HepG2 (cell line): ENCODE data around the gene GATAD2B. TPM values are rescaled to one million over a fixed set of nuclear protein-coding genes. Genes with fewer than 3 reads are reported as not detected.

Experiments
- ATAC-seq: fragments of 200-7000 bp; cut with Tn5 transposase; 3 replicates; pipeline ENCODE4 v1.9.1; 2020; ENCODE audit warnings: mild to moderate bottlenecking, moderate library complexity
- BruUV-seq: library from RNA; stranded (reverse); fragments of 400-500 nt; replicated peaks from 2 replicates; lab custom pipeline; 2021; lab: Mats Ljungman, UMichigan
- CTCF ChIA-PET: fragments of 300-600 bp; formaldehyde crosslinking; extraction: SDS; loops from one replicate; lab custom pipeline; 2021; ENCODE audit warnings: low total read pairs, inconsistent platforms, low intra/inter-chr PET ratio; lab: Yijun Ruan, JAX
- POLR2A ChIA-PET: fragments of 350-600 bp; sonication (Branson Sonifier 250); formaldehyde crosslinking; loops from one replicate; lab custom pipeline; 2020; ENCODE audit warnings: antibody characterized with exemption, inconsistent platforms; lab: Yijun Ruan, JAX
- DNase-seq: peaks from one replicate; pipeline ENCODE4 v3.0.0-alpha.2; 2015; ENCODE audit warnings: low spot score
- FAIRE-seq: peaks from 3 replicates; lab custom pipeline; 2011; peaks lifted over from hg19 to GRCh38; lab: Jason Lieb, UNC
- H2AFZ ChIP-seq: one replicate; pipeline ENCODE4 v1.6.1; 2011; ENCODE audit warnings: low read length, inconsistent platforms
- H3K27ac ChIP-seq: fragments of 300-600 bp; 3 replicates; pipeline ENCODE4 v1.8.0; 2011; ENCODE audit warnings: mixed run types, mild to moderate bottlenecking, mixed read lengths, low read length, inconsistent platforms; ENCODE audit not compliant: insufficient read depth; ENCODE audit errors: extremely low read length
- H3K27me3 ChIP-seq, 2 experiments: fragments of 200-600 bp in 1 of 2; 2 replicates in 1 of 2; 3 replicates in 1 of 2; pipeline versions ENCODE4 v1.6.0 to v1.8.0; 2011; ENCODE audit warnings: low read length in 2 of 2, mild to moderate bottlenecking in 2 of 2, moderate library complexity in 2 of 2, inconsistent platforms in 1 of 2; ENCODE audit not compliant: insufficient read depth in 2 of 2, control insufficient read depth in 1 of 2
- H3K36me3 ChIP-seq, 2 experiments: fragments of 200-600 bp in 1 of 2; replicated peaks in 1 of 2; 2 replicates in 1 of 2; 3 replicates in 1 of 2; pipeline versions ENCODE4 v1.5.1 to v1.8.0; 2011; ENCODE audit warnings: low read length in 2 of 2, inconsistent platforms in 1 of 2; ENCODE audit not compliant: insufficient read depth in 2 of 2, control insufficient read depth in 1 of 2
- H3K4me1 ChIP-seq: 2 replicates; pipeline ENCODE4 v1.5.1; 2012; ENCODE audit warnings: low read length, inconsistent platforms; ENCODE audit not compliant: insufficient read depth
- H3K4me2 ChIP-seq: 2 replicates; pipeline ENCODE4 v1.6.0; 2011; ENCODE audit warnings: low read depth, low read length, inconsistent platforms
- H3K4me3 ChIP-seq, 3 experiments: fragments of 200-600 bp in 1 of 3; sonication (generic), shearing (Covaris generic) in 1 of 3; replicated peaks in 1 of 3; 2 replicates each; pipeline ENCODE4 v1.5.1; 2011 to 2016; ENCODE audit warnings: low read length in 3 of 3, inconsistent platforms in 2 of 3, low read depth in 2 of 3, mild to moderate bottlenecking in 2 of 3, control low read depth in 1 of 3, mixed read lengths in 1 of 3; ENCODE audit not compliant: insufficient read depth in 1 of 3
- H3K79me2 ChIP-seq: one replicate; pipeline ENCODE4 v1.6.1; 2011; ENCODE audit warnings: low read length, inconsistent platforms; ENCODE audit not compliant: insufficient read depth
- H3K9ac ChIP-seq: 2 replicates; pipeline ENCODE4 v1.6.0; 2011; ENCODE audit warnings: mild to moderate bottlenecking, low read depth, low read length, inconsistent platforms; ENCODE audit not compliant: insufficient read depth
- H3K9me3 ChIP-seq: 2 replicates; pipeline ENCODE4 v1.5.1; 2012; ENCODE audit warnings: mild to moderate bottlenecking, low read length
- H4K20me1 ChIP-seq: 2 replicates; pipeline ENCODE4 v1.6.0; 2011; ENCODE audit warnings: inconsistent platforms, mild to moderate bottlenecking, low read length, moderate library complexity; ENCODE audit not compliant: insufficient read depth
- GTF3A ChIP-seq: sonication (generic); formaldehyde crosslinking; conservative IDR thresholded peaks from 2 replicates; pipeline ENCODE4 v1.4.0; 2020; ENCODE audit warnings: mild to moderate bottlenecking, missing genetic modification reagents
- HHEX ChIP-seq: IDR thresholded peaks from 2 replicates; pipeline ENCODE4 v1.6.1; 2016; ENCODE audit warnings: control low read depth
- HOXA7 ChIP-seq: sonication (generic); formaldehyde crosslinking; IDR thresholded peaks from 2 replicates; pipeline ENCODE4 v1.8.1; 2022; ENCODE audit warnings: mild to moderate bottlenecking, missing genetic modification reagents, moderate library complexity
- MED1 ChIP-seq: sonication (generic); formaldehyde crosslinking; IDR thresholded peaks from 2 replicates; pipeline ENCODE4 v1.4.0; 2020; ENCODE audit warnings: missing genetic modification reagents
- MZF1 ChIP-seq: sonication (generic); formaldehyde crosslinking; IDR thresholded peaks from 2 replicates; pipeline ENCODE4 v1.8.1; 2023; ENCODE audit warnings: mild to moderate bottlenecking, missing genetic modification reagents, borderline replicate concordance
- RFX5 ChIP-seq: IDR thresholded peaks from 2 replicates; pipeline ENCODE4 v1.6.1; 2011; ENCODE audit warnings: low read depth, low read length, improper control_type of control experiment
- SP2 ChIP-seq: sonication (generic); formaldehyde crosslinking; IDR thresholded peaks from 2 replicates; pipeline ENCODE4 v1.5.1; 2020; ENCODE audit warnings: mild to moderate bottlenecking, missing genetic modification reagents
- ZNF577 ChIP-seq: sonication (generic); formaldehyde crosslinking; IDR thresholded peaks from 2 replicates; pipeline ENCODE4 v1.4.0; 2020; ENCODE audit warnings: mild to moderate bottlenecking, low read depth, missing genetic modification reagents, borderline replicate concordance
- ZSCAN22 ChIP-seq: sonication (generic); formaldehyde crosslinking; IDR thresholded peaks from 2 replicates; pipeline ENCODE4 v1.4.0; 2020; ENCODE audit warnings: mild to moderate bottlenecking, missing genetic modification reagents
- WGBS: methylation state at CpG from one replicate; pipeline ENCODE4 v1.1.6; 2017; ENCODE audit warnings: low lambda C conversion rate; 5-methylcytosine and 5-hydroxymethylcytosine counted together
- in situ Hi-C: cut with HindIII; loops from 2 replicates; pipeline ENCODE4 v1.10.0; 2017; ENCODE audit warnings: low pct_unique_long_range_greater_than_20kb; ENCODE audit not compliant: extremely low pct_ligation_motif_present
- intact Hi-C: fragments of 100-400 bp; cut with micrococcal nuclease; formaldehyde crosslinking; loops from one replicate; pipeline ENCODE4 v1.10.0; 2022; ENCODE audit not compliant: unreplicated experiment
- polyA plus RNA-seq, 8 experiments: library from polyadenylated mRNA; depleted of rRNA in 3 of 8; stranded (reverse) in 7 of 8; unstranded in 1 of 8; fragments of >200 nt; fragmentation: Illumina TruSeq in 4 of 8; extraction: Trizol in 4 of 8; gene quantifications; 2 replicates each; pipeline versions ENCODE4 v1.2.1 to v1.2.3, GENCODE V29; 2011 to 2016; ENCODE audit warnings: low read depth in 4 of 8, missing spikeins in 1 of 8, mixed read lengths in 1 of 8; ENCODE audit not compliant: insufficient read depth in 1 of 8
- total RNA-seq, 5 experiments: library from RNA; depleted of rRNA; stranded (reverse); fragments of >200 nt; fragmentation: Illumina TruSeq; extraction: Trizol; gene quantifications; 2 replicates each; pipeline ENCODE4 v1.2.3, GENCODE V29; 2016; ENCODE audit warnings: low read depth in 1 of 5
- TF ChIP-seq, protein P1 (sequence below): fragments of 450-650 bp; IDR thresholded peaks from 2 replicates; pipeline ENCODE4 v1.6.1; 2017; ENCODE audit warnings: mild to moderate bottlenecking
- TF ChIP-seq, protein P2 (sequence below): sonication (generic); formaldehyde crosslinking; IDR thresholded peaks from 2 replicates; pipeline ENCODE4 v1.4.0; 2020; ENCODE audit warnings: missing genetic modification reagents, borderline replicate concordance
- TF ChIP-seq, protein P3 (sequence below): sonication (generic); formaldehyde crosslinking; IDR thresholded peaks from 2 replicates; pipeline ENCODE4 v1.4.0; 2020; ENCODE audit warnings: missing genetic modification reagents; ENCODE audit errors: not compliant biosample characterization
- TF ChIP-seq, protein P4 (sequence below): sonication (generic); formaldehyde crosslinking; IDR thresholded peaks from 2 replicates; pipeline ENCODE4 v1.4.0; 2020; ENCODE audit warnings: mild to moderate bottlenecking, missing genetic modification reagents
- TF ChIP-seq, protein P5 (sequence below): sonication (generic); formaldehyde crosslinking; IDR thresholded peaks from 2 replicates; pipeline ENCODE4 v1.8.1; 2023; ENCODE audit warnings: mild to moderate bottlenecking, missing genetic modification reagents

GATAD2B gene
- total and polyA plus RNA-seq, 2 of the 13 experiments (the other 11 are each of a cell fraction or from before 2014, with no cell fraction given) = 3.2 to 5.2 TPM

DNA sequence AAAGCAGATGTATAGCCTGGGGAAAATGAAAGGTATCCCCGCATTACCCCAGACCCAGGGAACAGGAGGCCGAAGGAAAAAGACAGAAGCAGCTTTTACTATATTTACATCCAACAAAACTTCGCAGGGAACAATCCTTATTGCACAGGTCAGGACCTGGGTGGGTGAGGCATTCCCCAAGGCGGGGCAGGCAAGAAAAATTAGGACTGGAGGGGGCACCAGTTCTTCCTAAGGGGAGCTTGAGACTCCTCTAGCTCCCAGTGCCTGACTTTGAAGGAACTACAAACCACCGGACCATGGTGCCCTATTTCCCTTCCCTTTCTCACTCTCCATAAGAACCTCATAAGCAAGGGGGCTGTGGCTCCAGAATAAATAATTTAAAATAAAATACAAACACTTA is 6.7 kb upstream of the GATAD2B start:
- ChIA-PET CTCF (no interaction called here), POLR2A (interaction anchor here (1.2 to 2.2 kb wide), 4 partner anchors 10 to 38 kb away, joined by 3 to 8 read pairs (median 5); partner anchors contain the start of genes CREB3L4 and DENND4B)
- peaks cover 6 to 25% of the 10 kb centered on the region in 2 experiments; a peak in 3 of 5 replicates for H3K36me3 ChIP-seq
- no peak overlapping the region for H3K9ac ChIP-seq
- 0 out of 2 replicates have a peak, but pooled peaks cover 2% of the 10 kb centered on the region for H3K4me1 ChIP-seq
- no TSS peak for BruUV-seq
- no peak for ATAC-seq
- H3K4me3 ChIP-seq = no peak overlapping the region
- H3K27ac ChIP-seq = no peak overlapping the region
- 99% methylated on average over 5 of the region's 5 CpGs for WGBS
- H3K79me2 ChIP-seq = no peaks in the 10 kb centered on the region
- intact Hi-C loops = no loop called here
- H3K27me3 ChIP-seq = no peaks in the 10 kb centered on the region
- in situ Hi-C loops = no loop called here
- H2AFZ ChIP-seq = no peak overlapping the region
- H4K20me1 ChIP-seq = no peaks in the 10 kb centered on the region
- no peak overlapping the region for H3K4me2 ChIP-seq
- DNase-seq = no peak
- H3K9me3 ChIP-seq = no peaks in the 10 kb centered on the region
- FAIRE-seq = no peak
- TF ChIP-seq MED1 (CRISPR knock-in tag) (no peak), HOXA7 (no peak), GTF3A (CRISPR knock-in tag) (no peak), SP2 (CRISPR knock-in tag) (no peak), ZNF577 (no peak), ZSCAN22 (CRISPR knock-in tag) (no peak), MZF1 (CRISPR knock-in tag) (no peak), RFX5 (no peak), HHEX (CRISPR knock-in tag) (no peak)
- TF ChIP-seq, protein P1, sequence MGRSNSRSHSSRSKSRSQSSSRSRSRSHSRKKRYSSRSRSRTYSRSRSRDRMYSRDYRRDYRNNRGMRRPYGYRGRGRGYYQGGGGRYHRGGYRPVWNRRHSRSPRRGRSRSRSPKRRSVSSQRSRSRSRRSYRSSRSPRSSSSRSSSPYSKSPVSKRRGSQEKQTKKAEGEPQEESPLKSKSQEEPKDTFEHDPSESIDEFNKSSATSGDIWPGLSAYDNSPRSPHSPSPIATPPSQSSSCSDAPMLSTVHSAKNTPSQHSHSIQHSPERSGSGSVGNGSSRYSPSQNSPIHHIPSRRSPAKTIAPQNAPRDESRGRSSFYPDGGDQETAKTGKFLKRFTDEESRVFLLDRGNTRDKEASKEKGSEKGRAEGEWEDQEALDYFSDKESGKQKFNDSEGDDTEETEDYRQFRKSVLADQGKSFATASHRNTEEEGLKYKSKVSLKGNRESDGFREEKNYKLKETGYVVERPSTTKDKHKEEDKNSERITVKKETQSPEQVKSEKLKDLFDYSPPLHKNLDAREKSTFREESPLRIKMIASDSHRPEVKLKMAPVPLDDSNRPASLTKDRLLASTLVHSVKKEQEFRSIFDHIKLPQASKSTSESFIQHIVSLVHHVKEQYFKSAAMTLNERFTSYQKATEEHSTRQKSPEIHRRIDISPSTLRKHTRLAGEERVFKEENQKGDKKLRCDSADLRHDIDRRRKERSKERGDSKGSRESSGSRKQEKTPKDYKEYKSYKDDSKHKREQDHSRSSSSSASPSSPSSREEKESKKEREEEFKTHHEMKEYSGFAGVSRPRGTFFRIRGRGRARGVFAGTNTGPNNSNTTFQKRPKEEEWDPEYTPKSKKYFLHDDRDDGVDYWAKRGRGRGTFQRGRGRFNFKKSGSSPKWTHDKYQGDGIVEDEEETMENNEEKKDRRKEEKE = no peak
- TF ChIP-seq, protein P2, sequence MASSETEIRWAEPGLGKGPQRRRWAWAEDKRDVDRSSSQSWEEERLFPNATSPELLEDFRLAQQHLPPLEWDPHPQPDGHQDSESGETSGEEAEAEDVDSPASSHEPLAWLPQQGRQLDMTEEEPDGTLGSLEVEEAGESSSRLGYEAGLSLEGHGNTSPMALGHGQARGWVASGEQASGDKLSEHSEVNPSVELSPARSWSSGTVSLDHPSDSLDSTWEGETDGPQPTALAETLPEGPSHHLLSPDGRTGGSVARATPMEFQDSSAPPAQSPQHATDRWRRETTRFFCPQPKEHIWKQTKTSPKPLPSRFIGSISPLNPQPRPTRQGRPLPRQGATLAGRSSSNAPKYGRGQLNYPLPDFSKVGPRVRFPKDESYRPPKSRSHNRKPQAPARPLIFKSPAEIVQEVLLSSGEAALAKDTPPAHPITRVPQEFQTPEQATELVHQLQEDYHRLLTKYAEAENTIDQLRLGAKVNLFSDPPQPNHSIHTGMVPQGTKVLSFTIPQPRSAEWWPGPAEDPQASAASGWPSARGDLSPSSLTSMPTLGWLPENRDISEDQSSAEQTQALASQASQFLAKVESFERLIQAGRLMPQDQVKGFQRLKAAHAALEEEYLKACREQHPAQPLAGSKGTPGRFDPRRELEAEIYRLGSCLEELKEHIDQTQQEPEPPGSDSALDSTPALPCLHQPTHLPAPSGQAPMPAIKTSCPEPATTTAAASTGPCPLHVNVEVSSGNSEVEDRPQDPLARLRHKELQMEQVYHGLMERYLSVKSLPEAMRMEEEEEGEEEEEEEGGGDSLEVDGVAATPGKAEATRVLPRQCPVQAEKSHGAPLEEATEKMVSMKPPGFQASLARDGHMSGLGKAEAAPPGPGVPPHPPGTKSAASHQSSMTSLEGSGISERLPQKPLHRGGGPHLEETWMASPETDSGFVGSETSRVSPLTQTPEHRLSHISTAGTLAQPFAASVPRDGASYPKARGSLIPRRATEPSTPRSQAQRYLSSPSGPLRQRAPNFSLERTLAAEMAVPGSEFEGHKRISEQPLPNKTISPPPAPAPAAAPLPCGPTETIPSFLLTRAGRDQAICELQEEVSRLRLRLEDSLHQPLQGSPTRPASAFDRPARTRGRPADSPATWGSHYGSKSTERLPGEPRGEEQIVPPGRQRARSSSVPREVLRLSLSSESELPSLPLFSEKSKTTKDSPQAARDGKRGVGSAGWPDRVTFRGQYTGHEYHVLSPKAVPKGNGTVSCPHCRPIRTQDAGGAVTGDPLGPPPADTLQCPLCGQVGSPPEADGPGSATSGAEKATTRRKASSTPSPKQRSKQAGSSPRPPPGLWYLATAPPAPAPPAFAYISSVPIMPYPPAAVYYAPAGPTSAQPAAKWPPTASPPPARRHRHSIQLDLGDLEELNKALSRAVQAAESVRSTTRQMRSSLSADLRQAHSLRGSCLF = no peak
- TF ChIP-seq, protein P3, sequence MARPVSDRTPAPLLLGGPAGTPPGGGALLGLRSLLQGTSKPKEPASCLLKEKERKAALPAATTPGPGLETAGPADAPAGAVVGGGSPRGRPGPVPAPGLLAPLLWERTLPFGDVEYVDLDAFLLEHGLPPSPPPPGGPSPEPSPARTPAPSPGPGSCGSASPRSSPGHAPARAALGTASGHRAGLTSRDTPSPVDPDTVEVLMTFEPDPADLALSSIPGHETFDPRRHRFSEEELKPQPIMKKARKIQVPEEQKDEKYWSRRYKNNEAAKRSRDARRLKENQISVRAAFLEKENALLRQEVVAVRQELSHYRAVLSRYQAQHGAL (CRISPR knock-in tag) = no peak
- TF ChIP-seq, protein P4, sequence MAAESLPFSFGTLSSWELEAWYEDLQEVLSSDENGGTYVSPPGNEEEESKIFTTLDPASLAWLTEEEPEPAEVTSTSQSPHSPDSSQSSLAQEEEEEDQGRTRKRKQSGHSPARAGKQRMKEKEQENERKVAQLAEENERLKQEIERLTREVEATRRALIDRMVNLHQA = no peak
- TF ChIP-seq, protein P5, sequence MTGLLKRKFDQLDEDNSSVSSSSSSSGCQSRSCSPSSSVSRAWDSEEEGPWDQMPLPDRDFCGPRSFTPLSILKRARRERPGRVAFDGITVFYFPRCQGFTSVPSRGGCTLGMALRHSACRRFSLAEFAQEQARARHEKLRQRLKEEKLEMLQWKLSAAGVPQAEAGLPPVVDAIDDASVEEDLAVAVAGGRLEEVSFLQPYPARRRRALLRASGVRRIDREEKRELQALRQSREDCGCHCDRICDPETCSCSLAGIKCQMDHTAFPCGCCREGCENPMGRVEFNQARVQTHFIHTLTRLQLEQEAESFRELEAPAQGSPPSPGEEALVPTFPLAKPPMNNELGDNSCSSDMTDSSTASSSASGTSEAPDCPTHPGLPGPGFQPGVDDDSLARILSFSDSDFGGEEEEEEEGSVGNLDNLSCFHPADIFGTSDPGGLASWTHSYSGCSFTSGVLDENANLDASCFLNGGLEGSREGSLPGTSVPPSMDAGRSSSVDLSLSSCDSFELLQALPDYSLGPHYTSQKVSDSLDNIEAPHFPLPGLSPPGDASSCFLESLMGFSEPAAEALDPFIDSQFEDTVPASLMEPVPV (CRISPR knock-in tag) = no peak
